Measurements from ENCODE around the gene FAM234A. TPM values are rescaled to one million over a fixed set of nuclear protein-coding genes. Genes with fewer than 3 reads are reported as not detected.

FAM234A gene
- total RNA-seq, 1 donor from 2014 or later = 133 TPM

- peaks cover 43% of the 10 kb centered on the region for H3K27me3 Mint-ChIP-seq (ENCODE audit: low read depth)
- H3K36me3 Mint-ChIP-seq = no peaks in the 10 kb centered on the region
- TF ChIP-seq CTCF (IDR thresholded peaks at IDR 0.05; ENCODE audit: unreplicated experiment) = no peak
- no peaks in the 10 kb centered on the region for H3K4me1 Mint-ChIP-seq
- DNase-seq (ENCODE audit: low spot score in 2 of 2, unreplicated experiment in 2 of 2) = peak in 1 of 2 experiments; percentile 17
- H3K4me3 Mint-ChIP-seq = peak overlapping the region; percentile 20
- H3K9me3 Mint-ChIP-seq = no peaks in the 10 kb centered on the region
- no peak overlapping the region for H3K27ac Mint-ChIP-seq
These were observed 39.2 kb downstream of the FAM234A start for GRCh38 chr16:273547-274421.

- Mint-ChIP-seq H3K9me3 (no peaks in the 10 kb centered on the region), H3K27me3 (ENCODE audit: low read depth) (peaks cover 53% of the 10 kb centered on the region), H3K27ac (no peak overlapping the region), H3K36me3 (no peaks in the 10 kb centered on the region), H3K4me1 (no peaks in the 10 kb centered on the region), H3K4me3 (peak overlapping the region; percentile 63)
- DNase-seq (ENCODE audit: low spot score in 2 of 2, unreplicated experiment in 2 of 2) = peak in 1 of 2 experiments; percentile 18
- TF ChIP-seq CTCF (IDR thresholded peaks at IDR 0.05; ENCODE audit: unreplicated experiment) = no peak
These were observed 40.5 kb downstream of the FAM234A start for GRCh38 chr16:275041-275641.

- Mint-ChIP-seq H3K4me1 (no peaks in the 10 kb centered on the region), H3K9me3 (no peaks in the 10 kb centered on the region), H3K4me3 (peak within 1 kb of the TSS; percentile 67), H3K27ac (no peak within 1 kb of the TSS), H3K36me3 (no peaks in the 10 kb centered on the region), H3K27me3 (ENCODE audit: low read depth) (peaks cover 53% of the 10 kb centered on the region)
- no peak for TF ChIP-seq CTCF (IDR thresholded peaks at IDR 0.05; ENCODE audit: unreplicated experiment)
- DNase-seq (ENCODE audit: low spot score in 2 of 2, unreplicated experiment in 2 of 2) = no peak
These were observed 41.2 kb downstream of the FAM234A start, which contains the start of gene RGS11 for GRCh38 chr16:275786-276232. Gene RGS11 (minus strand): TSS chr16:275944. CDS start chr16:275911, 33 bp downstream.

- no peak for DNase-seq (ENCODE audit: low spot score in 2 of 2, unreplicated experiment in 2 of 2)
- peaks cover 57% of the 10 kb centered on the region for H3K27me3 Mint-ChIP-seq (ENCODE audit: low read depth)
- no peak overlapping the region for H3K27ac Mint-ChIP-seq
- no peak for TF ChIP-seq CTCF (IDR thresholded peaks at IDR 0.05; ENCODE audit: unreplicated experiment)
- no peaks in the 10 kb centered on the region for H3K9me3 Mint-ChIP-seq
- H3K4me3 Mint-ChIP-seq = peak overlapping the region; percentile 67
- no peaks in the 10 kb centered on the region for H3K4me1 Mint-ChIP-seq
- H3K36me3 Mint-ChIP-seq = no peaks in the 10 kb centered on the region
These were observed 41.9 kb downstream of the FAM234A start for GRCh38 chr16:276426-277077.

- peaks cover 62% of the 10 kb centered on the region for H3K27me3 Mint-ChIP-seq (ENCODE audit: low read depth)
- no peaks in the 10 kb centered on the region for H3K9me3 Mint-ChIP-seq
- no peaks in the 10 kb centered on the region for H3K4me1 Mint-ChIP-seq
- H3K4me3 Mint-ChIP-seq = peak overlapping the region; percentile 1
- no peak overlapping the region for H3K27ac Mint-ChIP-seq
- DNase-seq (ENCODE audit: low spot score in 2 of 2, unreplicated experiment in 2 of 2) = no peak
- no peak for TF ChIP-seq CTCF (IDR thresholded peaks at IDR 0.05; ENCODE audit: unreplicated experiment)
- H3K36me3 Mint-ChIP-seq = no peaks in the 10 kb centered on the region
These were observed 44.3 kb downstream of the FAM234A start for GRCh38 chr16:278863-279366.

All from mesothelial cell of epicardium (in vitro differentiated cells).